ENCODE measurements around the gene DLX5. TPM values are rescaled to one million over a fixed set of nuclear protein-coding genes. Genes with fewer than 3 reads are reported as not detected.

The DLX5 gene
- total and polyA plus RNA-seq, 9 of the 15 experiments (the other 6 are each of a cell fraction or from before 2014, with no cell fraction given), result not detected

- no peak for TF ChIP-seq ZNF512 (tag; IDR thresholded peaks at IDR 0.05)
- TF ChIP-seq, protein P1, sequence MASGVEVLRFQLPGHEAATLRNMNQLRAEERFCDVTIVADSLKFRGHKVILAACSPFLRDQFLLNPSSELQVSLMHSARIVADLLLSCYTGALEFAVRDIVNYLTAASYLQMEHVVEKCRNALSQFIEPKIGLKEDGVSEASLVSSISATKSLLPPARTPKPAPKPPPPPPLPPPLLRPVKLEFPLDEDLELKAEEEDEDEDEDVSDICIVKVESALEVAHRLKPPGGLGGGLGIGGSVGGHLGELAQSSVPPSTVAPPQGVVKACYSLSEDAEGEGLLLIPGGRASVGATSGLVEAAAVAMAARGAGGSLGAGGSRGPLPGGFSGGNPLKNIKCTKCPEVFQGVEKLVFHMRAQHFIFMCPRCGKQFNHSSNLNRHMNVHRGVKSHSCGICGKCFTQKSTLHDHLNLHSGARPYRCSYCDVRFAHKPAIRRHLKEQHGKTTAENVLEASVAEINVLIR (CRISPR knock-in tag; IDR thresholded peaks at IDR 0.05), result no peak
- TF ChIP-seq BRF1 (IDR thresholded peaks at IDR 0.05; ENCODE audit: borderline replicate concordance, extremely low read depth, insufficient read length), result no peak
- TF ChIP-seq KDM2B (CRISPR knock-in tag; IDR thresholded peaks at IDR 0.05), result no peak
Measured at GRCh38 chr7:96995406-96996110, 29.1 kb downstream of the DLX5 start (continued).

- no peak overlapping the region for H2AFZ ChIP-seq (ENCODE audit: low read depth, low read length)
- no peaks in the 10 kb centered on the region for H4K20me1 ChIP-seq (replicated peaks; ENCODE audit: control insufficient read depth, insufficient read depth, low read length)
- H3K4me2 ChIP-seq (ENCODE audit: insufficient read depth, low read length), result no peak overlapping the region
- intact Hi-C loops (cut with micrococcal nuclease), result no loop called here
- no peak overlapping the region for H3K9ac ChIP-seq (ENCODE audit: insufficient read depth in 1 of 2, low read depth in 2 of 2, low read length in 2 of 2)
- no peaks in the 10 kb centered on the region for H3K36me3 ChIP-seq (ENCODE audit: control insufficient read depth, insufficient read depth, low read length)
- FAIRE-seq (no peak), ATAC-seq (no peak), DNase-seq (ENCODE audit: extremely low read depth in 1 of 4, low spot score in 3 of 4) (no peak)
- H3K9me1 ChIP-seq (ENCODE audit: control insufficient read depth, insufficient read depth, low read length), result no peaks in the 10 kb centered on the region
- CTCF ChIA-PET (ENCODE audit: low intra/inter-chr PET ratio), result no interaction called here
- no peak overlapping the region for H3K27ac ChIP-seq (ENCODE audit: extremely low read depth, low read depth, low read length)
- peaks cover 70 to 71% of the 10 kb centered on the region in 2 experiments for H3K27me3 ChIP-seq (ENCODE audit: control insufficient read depth in 2 of 2, insufficient read depth in 2 of 2, low read length in 2 of 2)
- BruUV-seq (replicated peaks), result no TSS peak
- in situ Hi-C loops (cut with MboI), result no loop called here
- H3K79me2 ChIP-seq (ENCODE audit: control insufficient read depth, insufficient read depth, low read length), result no peaks in the 10 kb centered on the region
- H3K9me3 ChIP-seq (replicated peaks; ENCODE audit: control insufficient read depth, insufficient read depth, low read depth, low read length), result no peaks in the 10 kb centered on the region
- WGBS (ENCODE audit: insufficient coverage, low coverage, missing lambda C conversion rate), result 0% methylated on average over 1 of the region's 1 CpG
- POLR2A ChIA-PET, result no interaction called here
- H3K4me1 ChIP-seq (replicated peaks in 1 of 2; ENCODE audit: control insufficient read depth in 2 of 2, insufficient read depth in 2 of 2, low read length in 2 of 2), result peaks cover 0 to 3% of the 10 kb centered on the region in 2 experiments; a peak in 1 of 5 replicates
- H3K4me3 ChIP-seq, result no peak overlapping the region
- no peak for TF ChIP-seq TEAD1 (CRISPR knock-in tag; IDR thresholded peaks at IDR 0.05)
- no peak for TF ChIP-seq ZNF609 (CRISPR knock-in tag; IDR thresholded peaks at IDR 0.05; ENCODE audit: borderline replicate concordance)
- no peak for TF ChIP-seq RBM34 (IDR thresholded peaks at IDR 0.05; ENCODE audit: borderline replicate concordance, insufficient read depth, low read length)
- no peak for TF ChIP-seq CCNT2 (IDR thresholded peaks at IDR 0.05; ENCODE audit: borderline replicate concordance, extremely low read depth, insufficient read length, low read depth, low read length)
- TF ChIP-seq ZBED1 (IDR thresholded peaks at IDR 0.05), result no peak
- TF ChIP-seq CREM (IDR thresholded peaks at IDR 0.05; ENCODE audit: low read depth), result no peak
- TF ChIP-seq, protein P2, sequence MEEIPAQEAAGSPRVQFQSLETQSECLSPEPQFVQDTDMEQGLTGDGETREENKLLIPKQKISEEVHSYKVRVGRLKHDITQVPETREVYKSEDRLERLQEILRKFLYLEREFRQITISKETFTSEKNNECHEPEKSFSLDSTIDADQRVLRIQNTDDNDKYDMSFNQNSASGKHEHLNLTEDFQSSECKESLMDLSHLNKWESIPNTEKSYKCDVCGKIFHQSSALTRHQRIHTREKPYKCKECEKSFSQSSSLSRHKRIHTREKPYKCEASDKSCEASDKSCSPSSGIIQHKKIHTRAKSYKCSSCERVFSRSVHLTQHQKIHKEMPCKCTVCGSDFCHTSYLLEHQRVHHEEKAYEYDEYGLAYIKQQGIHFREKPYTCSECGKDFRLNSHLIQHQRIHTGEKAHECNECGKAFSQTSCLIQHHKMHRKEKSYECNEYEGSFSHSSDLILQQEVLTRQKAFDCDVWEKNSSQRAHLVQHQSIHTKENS (CRISPR knock-in tag; IDR thresholded peaks at IDR 0.05), result no peak
Measured at GRCh38 chr7:96993980-96994379, 30.7 kb downstream of the DLX5 start.

Measured in K562 (cell line).